Body of pancreas (tissue), 4 donors: Measurements from ENCODE around the gene TPD52L1.

ENCODE experiments used
- POLR2A ChIP-seq, 3 donors: fragments of 450-650 bp; IDR thresholded peaks; one replicate each; pipeline ENCODE4 v1.6.1; 2016; ENCODE audit warnings: antibody characterized with exemption in 3 of 3, mild to moderate bottlenecking in 2 of 3
- TF ChIP-seq, protein P1 (sequence below), 7 experiments: fragments of 450-650 bp in 4 of 7; fragments of 200-600 bp in 3 of 7; sonication (generic) in 3 of 7; IDR thresholded peaks; one replicate each; pipeline ENCODE4 v1.5.1; 2016 to 2019; ENCODE audit warnings: antibody characterized with exemption in 7 of 7

DNA sequence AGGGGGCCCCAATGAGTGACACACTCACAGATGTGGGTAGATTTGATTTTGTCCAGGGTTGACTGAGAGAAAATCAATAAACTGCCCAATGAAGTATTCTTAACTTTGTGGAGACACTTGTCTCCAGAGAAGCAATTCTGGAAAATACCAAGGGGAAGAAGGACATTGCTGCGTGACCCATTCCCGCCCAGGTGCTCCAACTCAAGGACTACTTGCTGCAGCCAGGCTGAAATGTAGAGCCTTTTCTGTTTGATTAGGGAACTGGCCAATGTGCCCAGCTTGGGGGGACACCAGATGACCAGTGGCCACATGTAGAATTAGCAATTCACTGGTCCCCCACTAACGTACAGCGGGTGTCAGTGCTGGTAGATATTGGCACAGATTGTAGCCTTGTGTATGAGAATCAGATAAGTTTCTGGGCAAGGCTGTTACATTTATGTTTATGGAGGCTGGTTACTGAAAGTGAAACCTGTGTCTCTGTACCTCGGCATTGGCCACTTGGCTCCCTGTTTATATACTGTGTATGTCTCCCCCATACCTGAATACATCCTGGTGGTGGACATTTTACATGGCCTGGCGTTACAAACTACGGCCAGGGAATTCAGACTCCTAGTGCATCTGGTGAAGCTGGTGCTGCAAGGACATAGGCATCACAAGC is 115.9 kb downstream of the TPD52L1 start:
- no peak for TF ChIP-seq POLR2A (IDR thresholded peaks at IDR 0.05)
- TF ChIP-seq, protein P1, sequence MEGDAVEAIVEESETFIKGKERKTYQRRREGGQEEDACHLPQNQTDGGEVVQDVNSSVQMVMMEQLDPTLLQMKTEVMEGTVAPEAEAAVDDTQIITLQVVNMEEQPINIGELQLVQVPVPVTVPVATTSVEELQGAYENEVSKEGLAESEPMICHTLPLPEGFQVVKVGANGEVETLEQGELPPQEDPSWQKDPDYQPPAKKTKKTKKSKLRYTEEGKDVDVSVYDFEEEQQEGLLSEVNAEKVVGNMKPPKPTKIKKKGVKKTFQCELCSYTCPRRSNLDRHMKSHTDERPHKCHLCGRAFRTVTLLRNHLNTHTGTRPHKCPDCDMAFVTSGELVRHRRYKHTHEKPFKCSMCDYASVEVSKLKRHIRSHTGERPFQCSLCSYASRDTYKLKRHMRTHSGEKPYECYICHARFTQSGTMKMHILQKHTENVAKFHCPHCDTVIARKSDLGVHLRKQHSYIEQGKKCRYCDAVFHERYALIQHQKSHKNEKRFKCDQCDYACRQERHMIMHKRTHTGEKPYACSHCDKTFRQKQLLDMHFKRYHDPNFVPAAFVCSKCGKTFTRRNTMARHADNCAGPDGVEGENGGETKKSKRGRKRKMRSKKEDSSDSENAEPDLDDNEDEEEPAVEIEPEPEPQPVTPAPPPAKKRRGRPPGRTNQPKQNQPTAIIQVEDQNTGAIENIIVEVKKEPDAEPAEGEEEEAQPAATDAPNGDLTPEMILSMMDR (IDR thresholded peaks at IDR 0.05) = no peak
